Small intestine (tissue), 7 donors: Measurements from ENCODE around the gene CORO1C. TPM values are rescaled to one million over a fixed set of nuclear protein-coding genes. Genes with fewer than 3 reads are reported as not detected.
A peak's percentile ranks its signal among the peaks of the same experiment; 100 is the strongest.

Source experiments
- DNase-seq, 2 donors: peaks; one replicate each; pipeline versions ENCODE4 v3.0.0 to v3.0.0-alpha.2; 2013
- FAIRE-seq: peaks from 2 replicates; lab custom pipeline; 2012; peaks lifted over from hg19 to GRCh38; lab: Jason Lieb, UNC
- H3K27ac ChIP-seq, 3 donors: one replicate each; pipeline ENCODE4 v1.5.1; 2013; ENCODE audit warnings: low read length in 2 of 3, mild to moderate bottlenecking in 2 of 3, control low read depth in 1 of 3, inconsistent platforms in 1 of 3, low read depth in 1 of 3, moderate library complexity in 1 of 3
- H3K27me3 ChIP-seq, 3 donors: one replicate each; pipeline ENCODE4 v1.6.1; 2013; ENCODE audit warnings: low read length in 3 of 3, inconsistent platforms in 1 of 3; ENCODE audit not compliant: control insufficient read depth in 3 of 3, insufficient read depth in 3 of 3
- H3K36me3 ChIP-seq, 3 donors: one replicate each; pipeline ENCODE4 v1.6.1; 2013; ENCODE audit warnings: low read length in 3 of 3, inconsistent platforms in 1 of 3, low read depth in 1 of 3, mild to moderate bottlenecking in 1 of 3, moderate library complexity in 1 of 3; ENCODE audit not compliant: control insufficient read depth in 3 of 3, insufficient read depth in 2 of 3
- H3K4me1 ChIP-seq, 3 donors: one replicate each; pipeline ENCODE4 v1.6.1; 2013; ENCODE audit warnings: low read length in 2 of 3, inconsistent platforms in 1 of 3, low read depth in 1 of 3, mild to moderate bottlenecking in 1 of 3, moderate library complexity in 1 of 3; ENCODE audit not compliant: control insufficient read depth in 3 of 3, insufficient read depth in 2 of 3
- H3K4me3 ChIP-seq, 3 donors: one replicate each; pipeline ENCODE4 v1.5.1; 2013; ENCODE audit warnings: low read length in 3 of 3, control low read depth in 1 of 3, inconsistent platforms in 1 of 3, low read depth in 1 of 3, mild to moderate bottlenecking in 1 of 3, moderate library complexity in 1 of 3
- H3K9me3 ChIP-seq, 2 donors: one replicate each; pipeline ENCODE4 v1.6.1; 2013; ENCODE audit warnings: low read depth in 1 of 2, low read length in 1 of 2; ENCODE audit not compliant: control insufficient read depth in 2 of 2, insufficient read depth in 1 of 2
- WGBS, 3 donors: extraction: QIAGEN DNeasy Blood & Tissue Kit; methylation state at CpG; one replicate each; pipeline ENCODE4 v1.1.7; 2013; 5-methylcytosine and 5-hydroxymethylcytosine counted together
- polyA plus RNA-seq, 4 donors: library from polyadenylated mRNA; stranded (reverse) in 3 of 4; unstranded in 1 of 4; fragments of 200-250 nt in 3 of 4; fragments of 120-200 nt in 1 of 4; gene quantifications; one replicate each; pipeline versions ENCODE4 v1.2.1 to v1.2.3, GENCODE V29; 2013
- donor health status: healthy with polysubstance abuse.
- donor health status: control.
- donor health status: control.
- donor health status: Bipolar disorder and iron deficiency.
- donor health status: healthy.

CORO1C gene
- polyA plus RNA-seq, 4 donors: 22.2 to 59.2 (median 33.0) TPM

DNA sequence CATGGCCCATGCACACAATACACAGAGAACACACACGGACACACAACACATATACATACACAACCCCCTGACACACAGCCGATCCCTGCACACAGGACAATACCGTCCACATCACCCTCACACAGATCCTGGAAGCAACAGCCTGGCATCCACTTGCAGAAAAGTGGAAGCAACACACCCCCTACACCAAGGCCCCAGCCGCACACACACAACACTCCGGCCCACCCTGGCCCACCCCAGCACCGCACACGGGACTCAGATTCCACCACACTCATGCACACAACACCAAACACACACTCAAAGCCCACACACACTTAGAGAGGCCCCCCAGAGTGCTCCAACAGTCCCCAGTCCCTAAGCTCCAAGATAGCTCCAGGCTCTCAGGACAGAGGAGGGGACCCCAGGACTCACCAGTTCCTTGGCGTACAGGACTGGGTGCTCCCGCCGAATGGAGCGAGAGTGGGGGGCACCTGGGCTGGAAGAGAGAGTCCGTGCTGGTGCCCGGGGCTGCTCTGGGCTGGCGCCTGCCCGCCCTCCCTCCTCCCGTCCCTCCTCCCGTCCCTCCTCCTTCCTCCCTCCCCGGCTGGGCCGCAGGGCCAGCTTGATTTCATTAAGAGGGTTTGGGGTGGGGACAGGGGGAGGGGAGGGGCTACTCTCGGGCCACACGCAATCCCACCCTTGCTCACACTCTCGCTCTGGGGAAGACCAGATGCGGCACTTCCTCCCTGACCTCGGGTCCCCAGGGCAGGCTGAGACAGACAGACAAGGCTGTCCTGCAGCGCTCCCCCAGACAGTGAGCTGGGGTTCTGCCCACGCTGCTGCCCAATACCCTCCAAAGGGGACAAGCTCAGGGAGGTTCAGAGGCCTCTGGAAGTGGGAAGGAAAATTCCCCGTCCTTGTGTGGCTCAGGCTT, 133.5 kb downstream of the CORO1C start, which contains the start of gene TMEM119:
Gene TMEM119, minus strand, starts transcription at position 526 of the 913 bp plus-strand sequence. CDS start 5,701 bp downstream, outside the sequence.
- FAIRE-seq (no peak), DNase-seq (peak in 1 of 2 donors; percentile 28)
- H3K4me1 ChIP-seq: peaks cover 0 to 3% (median 0%) of the 10 kb centered on the region in 3 donors
- peak within 1 kb of the TSS in 2 of 3 donors; percentile 46 to 58 for H3K27ac ChIP-seq
- H3K27me3 ChIP-seq: no peaks in the 10 kb centered on the region
- no peaks in the 10 kb centered on the region for H3K9me3 ChIP-seq
- H3K4me3 ChIP-seq: peak within 1 kb of the TSS in 1 of 3 donors; percentile 58
- no peaks in the 10 kb centered on the region for H3K36me3 ChIP-seq
- 43 to 49% (median 45%) methylated on average over 25 to 27 of the region's 27 CpGs for WGBS, 3 donors

DNA sequence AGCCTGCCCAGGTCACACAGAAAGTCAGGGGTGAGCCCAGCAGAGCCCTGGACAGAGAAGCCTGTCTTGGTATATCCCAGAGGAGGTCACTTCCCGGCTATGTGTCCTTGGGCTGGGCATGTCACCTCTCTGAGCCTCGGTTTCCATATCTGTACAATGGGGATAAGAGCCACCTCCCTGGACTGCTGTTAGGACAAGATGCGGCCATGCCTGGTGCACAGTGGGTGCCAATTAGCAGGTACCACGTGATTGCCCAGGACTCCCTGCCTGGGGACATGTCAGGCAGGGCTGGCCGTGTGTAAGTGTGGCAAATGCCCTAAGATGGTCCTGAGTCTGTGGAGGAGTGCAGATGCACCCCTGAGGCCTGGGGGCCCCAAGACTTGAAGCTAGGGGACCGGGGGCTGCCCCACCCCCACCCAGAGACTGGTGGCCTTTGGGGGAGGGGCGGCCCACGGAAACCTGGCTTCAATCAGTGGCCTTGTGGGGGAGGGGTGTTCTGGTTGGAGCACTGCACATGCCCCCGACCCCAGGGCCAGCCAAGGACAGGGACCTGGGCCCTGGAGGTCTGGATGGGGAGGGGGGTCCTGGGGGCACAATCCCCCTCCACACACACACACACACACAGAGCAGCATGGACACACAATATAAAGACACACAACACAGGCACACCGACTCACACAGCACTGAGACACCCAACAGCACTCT, 134.3 kb downstream of the CORO1C start:
- DNase-seq (no peak), FAIRE-seq (no peak)
- H3K27me3 ChIP-seq: no peaks in the 10 kb centered on the region
- peak overlapping the region in 1 of 3 donors; percentile 58 for H3K4me3 ChIP-seq
- peaks cover 0 to 3% (median 0%) of the 10 kb centered on the region in 3 donors for H3K4me1 ChIP-seq
- peak overlapping the region in 1 of 3 donors; percentile 33 for H3K27ac ChIP-seq
- WGBS, 3 donors: 49 to 53% (median 52%) methylated on average over 8 to 10 of the region's 10 CpGs
- no peaks in the 10 kb centered on the region for H3K9me3 ChIP-seq
- H3K36me3 ChIP-seq: no peaks in the 10 kb centered on the region

- peak overlapping the region in 1 of 3 donors; percentile 58 for H3K4me3 ChIP-seq
- H3K9me3 ChIP-seq: no peaks in the 10 kb centered on the region
- WGBS, 3 donors: 74 to 76% (median 76%) methylated on average over 17 of the region's 17 CpGs
- FAIRE-seq (no peak), DNase-seq (no peak)
- no peaks in the 10 kb centered on the region for H3K27me3 ChIP-seq
- H3K36me3 ChIP-seq: peaks cover 0 to 2% (median 0%) of the 10 kb centered on the region in 3 donors
- peak overlapping the region in 1 of 3 donors; percentile 30 for H3K27ac ChIP-seq
- H3K4me1 ChIP-seq: peaks cover 0 to 3% (median 0%) of the 10 kb centered on the region in 3 donors
Measured at GRCh38 chr12:108595711-108596647, 135.3 kb downstream of the CORO1C start.

Other genes starting within 250 kb of the CORO1C start
- gene FICD, start 216.2 kb downstream of the CORO1C start, polyA plus RNA-seq: 1 to 10 TPM in 2 of 4 donors, under 1 TPM in 2; 0.81 to 2.2 (median 1.5) TPM
- 10 to 100 TPM; 15.9 to 52.3 (median 19.6) TPM for gene SART3, start 170.3 kb downstream of the CORO1C start, polyA plus RNA-seq
- 100 to 1,000 TPM; 102 to 178 (median 132) TPM for gene ISCU, start 168.9 kb downstream of the CORO1C start, polyA plus RNA-seq
- gene TMEM119, start 133.4 kb downstream of the CORO1C start, polyA plus RNA-seq: 10 to 100 TPM in 1 of 4 donors, 1 to 10 TPM in 2, under 1 TPM in 1; 0.67 to 12.3 (median 6.0) TPM
- gene SELPLG, start 97.6 kb downstream of the CORO1C start, polyA plus RNA-seq: 1 to 10 TPM; 1.1 to 7.2 (median 4.6) TPM
- 10 to 100 TPM in 1 of 4 donors, 1 to 10 TPM in 3; 1.6 to 10.9 (median 4.6) TPM for gene SSH1, start 126.1 kb upstream of the CORO1C start, polyA plus RNA-seq
- not detected for gene DAO, start 148.6 kb upstream of the CORO1C start, polyA plus RNA-seq